ENCODE measurements around the gene DUXA. TPM values are rescaled to one million over a fixed set of nuclear protein-coding genes. Genes with fewer than 3 reads are reported as not detected.
A peak's percentile ranks its signal among the peaks of the same experiment; 100 is the strongest.
"Not testable (repeated sequence)": the region's sequence is repeated elsewhere in the genome, so short reads cannot be mapped to it uniquely, and the experiment has no call there.

DUXA gene
- total RNA-seq (under 1 TPM in 1 of 2 donors, not detected in 1; 0.36 TPM), polyA plus RNA-seq (not detected)
- long read RNA-seq, donor 1, result 0 reads
- long read RNA-seq, donor 2, result 0 reads

DNA sequence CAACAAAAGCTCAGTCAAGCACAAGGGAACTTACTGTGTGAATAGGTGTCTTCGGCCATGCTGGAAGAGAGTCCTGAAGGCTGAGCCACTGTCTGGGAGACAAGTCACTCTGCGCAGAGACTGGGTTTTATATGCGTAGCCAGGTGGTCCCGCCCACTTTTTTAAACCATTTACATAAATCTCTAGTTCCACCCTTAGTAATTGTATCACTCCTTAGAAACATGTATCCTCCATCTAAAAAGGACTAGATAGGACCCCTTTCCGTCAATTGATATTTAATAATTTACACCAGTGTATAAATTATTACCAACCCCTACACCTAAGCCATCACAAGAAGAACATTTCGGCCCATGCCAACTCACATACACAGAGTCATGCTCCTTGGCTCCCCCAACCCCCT is at the start of gene DUXA:
Gene DUXA (minus strand): TSS at position 101 of the 400 bp plus-strand sequence. CDS start 42 bp downstream, at position 59.
- H3K36me3 ChIP-seq (ENCODE audit: control insufficient read depth in 1 of 2, insufficient read depth in 2 of 2, low read length in 1 of 2), result no peaks in the 10 kb centered on the region
- no peak within 1 kb of the TSS for H3K27ac ChIP-seq (ENCODE audit: low read depth in 1 of 2, low read length in 2 of 2)
- intact Hi-C loops (cut with DNase I), result no loop called here
- ATAC-seq (ENCODE audit: low FRiP score), result no peak
- no peak for DNase-seq
- 80 to 82% methylated on average over 6 of the region's 6 CpGs for WGBS, 2 donors
- no peak within 1 kb of the TSS for H3K4me3 ChIP-seq (ENCODE audit: low read length in 2 of 2)
- H3K9me3 ChIP-seq (ENCODE audit: control insufficient read depth, low read length), result no peaks in the 10 kb centered on the region
- no peaks in the 10 kb centered on the region for H3K4me1 ChIP-seq (ENCODE audit: control insufficient read depth in 1 of 2, insufficient read depth in 2 of 2, low read length in 2 of 2)
- no peaks in the 10 kb centered on the region for H3K27me3 ChIP-seq (ENCODE audit: control insufficient read depth in 1 of 2, insufficient read depth in 2 of 2, low read length in 1 of 2)

DNA sequence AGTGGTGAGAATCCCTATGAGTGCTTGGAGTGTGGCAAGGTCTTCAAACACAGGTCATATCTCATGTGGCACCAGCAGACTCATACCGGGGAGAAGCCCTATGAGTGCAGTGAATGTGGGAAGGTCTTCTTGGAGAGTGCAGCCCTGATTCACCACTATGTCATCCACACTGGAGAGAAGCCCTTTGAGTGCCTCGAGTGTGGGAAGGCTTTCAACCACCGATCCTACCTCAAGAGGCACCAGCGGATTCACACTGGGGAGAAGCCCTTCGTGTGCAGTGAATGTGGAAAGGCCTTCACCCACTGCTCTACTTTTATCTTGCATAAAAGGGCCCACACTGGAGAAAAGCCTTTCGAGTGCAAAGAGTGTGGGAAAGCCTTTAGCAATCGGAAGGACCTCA is 44.8 kb upstream of the DUXA start:
- Histone ChIP-seq H3K27me3 (ENCODE audit: control insufficient read depth in 1 of 2, insufficient read depth in 2 of 2, low read length in 1 of 2) (no peaks in the 10 kb centered on the region), H3K4me1 (ENCODE audit: control insufficient read depth in 1 of 2, insufficient read depth in 2 of 2, low read length in 2 of 2) (no peaks in the 10 kb centered on the region), H3K27ac (ENCODE audit: low read depth in 1 of 2, low read length in 2 of 2) (no peak overlapping the region), H3K36me3 (ENCODE audit: control insufficient read depth in 1 of 2, insufficient read depth in 2 of 2, low read length in 1 of 2) (peaks cover 30 to 31% of the 10 kb centered on the region in 2 donors), H3K9me3 (ENCODE audit: control insufficient read depth, low read length) (peaks cover 33% of the 10 kb centered on the region), H3K4me3 (ENCODE audit: low read length in 2 of 2) (no peak overlapping the region)
- no peak for ATAC-seq (ENCODE audit: low FRiP score)
- no peak for DNase-seq
- intact Hi-C loops (cut with DNase I), result no loop called here
- WGBS, 2 donors, result 95% methylated on average over 7 of the region's 7 CpGs

DNA sequence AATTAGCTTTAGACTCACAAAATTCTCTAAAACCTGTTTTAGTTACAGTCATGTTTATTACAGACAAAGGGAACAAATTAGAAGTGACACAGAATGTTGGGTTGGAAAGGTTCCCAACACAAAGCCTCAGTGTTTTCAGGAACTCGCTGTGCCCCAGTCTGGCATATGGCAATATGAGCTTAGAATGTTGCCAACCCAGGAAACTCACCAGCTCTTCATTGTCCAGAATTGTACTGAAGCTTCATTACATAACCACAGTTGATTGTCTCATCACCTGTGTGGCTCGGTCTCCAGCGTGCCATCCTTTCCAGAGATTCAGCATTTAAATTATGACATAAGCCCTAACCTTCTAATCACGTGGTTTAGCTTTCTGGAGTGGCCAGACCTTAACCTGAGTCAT is 43.1 kb upstream of the DUXA start:
- Histone ChIP-seq H3K4me3 (ENCODE audit: low read length in 2 of 2) (no peak overlapping the region), H3K27ac (ENCODE audit: low read depth in 1 of 2, low read length in 2 of 2) (no peak overlapping the region), H3K9me3 (ENCODE audit: control insufficient read depth, low read length) (peaks cover 33% of the 10 kb centered on the region), H3K4me1 (ENCODE audit: control insufficient read depth in 1 of 2, insufficient read depth in 2 of 2, low read length in 2 of 2) (no peaks in the 10 kb centered on the region), H3K27me3 (ENCODE audit: control insufficient read depth in 1 of 2, insufficient read depth in 2 of 2, low read length in 1 of 2) (no peaks in the 10 kb centered on the region), H3K36me3 (ENCODE audit: control insufficient read depth in 1 of 2, insufficient read depth in 2 of 2, low read length in 1 of 2) (peaks cover 32 to 37% of the 10 kb centered on the region in 2 donors)
- DNase-seq (no peak), ATAC-seq (ENCODE audit: low FRiP score) (no peak)
- intact Hi-C loops (cut with DNase I), result no loop called here
- 80 to 95% methylated on average over 4 of the region's 4 CpGs for WGBS, 2 donors

DNA sequence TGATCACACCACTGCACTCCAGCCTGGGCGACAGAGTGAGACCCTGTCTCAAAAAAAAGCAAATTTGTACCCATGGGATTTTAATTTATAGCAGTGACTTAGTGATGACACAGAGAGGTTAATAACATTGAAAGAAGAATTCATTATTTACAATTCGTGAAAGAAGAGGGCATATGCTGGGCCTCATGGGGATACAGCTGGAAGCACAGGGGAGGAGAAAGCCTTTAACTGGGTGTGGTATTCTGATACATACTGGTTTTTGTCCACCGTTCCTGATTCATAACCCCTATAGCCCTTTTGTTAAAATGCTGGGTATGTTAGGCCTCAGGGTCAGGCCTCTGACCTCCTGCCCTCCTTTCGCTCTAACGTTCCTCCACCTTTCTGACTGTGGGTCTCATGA is 34.9 kb upstream of the DUXA start:
- no peak for DNase-seq
- no peak for ATAC-seq (ENCODE audit: low FRiP score)
- intact Hi-C loops (cut with DNase I), result no loop called here
- H3K27ac ChIP-seq (ENCODE audit: low read depth in 1 of 2, low read length in 2 of 2), result no peak overlapping the region
- WGBS, 2 donors, result 88% methylated on average over 5 of the region's 5 CpGs
- no peaks in the 10 kb centered on the region for H3K27me3 ChIP-seq (ENCODE audit: control insufficient read depth in 1 of 2, insufficient read depth in 2 of 2, low read length in 1 of 2)
- peaks cover 22% of the 10 kb centered on the region for H3K9me3 ChIP-seq (ENCODE audit: control insufficient read depth, low read length)
- H3K36me3 ChIP-seq (ENCODE audit: control insufficient read depth in 1 of 2, insufficient read depth in 2 of 2, low read length in 1 of 2), result peaks cover 16 to 25% of the 10 kb centered on the region in 2 donors
- H3K4me1 ChIP-seq (ENCODE audit: control insufficient read depth in 1 of 2, insufficient read depth in 2 of 2, low read length in 2 of 2), result no peaks in the 10 kb centered on the region
- H3K4me3 ChIP-seq (ENCODE audit: low read length in 2 of 2), result no peak overlapping the region

DNA sequence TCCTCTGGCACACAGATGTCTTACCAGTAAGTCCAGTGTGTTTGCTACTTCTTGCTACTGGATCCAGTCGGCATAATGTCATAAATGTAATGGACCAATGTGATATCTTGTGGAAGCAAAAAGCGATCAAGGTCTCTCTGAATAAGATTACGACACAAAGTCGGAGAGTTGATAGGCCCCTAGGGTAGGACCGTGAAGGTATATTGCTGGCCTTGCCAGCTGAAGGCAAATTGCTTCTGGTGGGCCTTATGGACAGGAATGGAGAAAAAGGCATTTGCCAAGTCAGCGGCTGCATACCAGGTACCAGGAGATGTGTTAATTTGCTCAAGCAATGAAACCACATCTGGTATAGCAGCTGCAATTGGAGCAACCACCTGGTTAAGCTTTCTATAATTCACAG is 30.6 kb upstream of the DUXA start:
- DNase-seq; H3K27me3 ChIP-seq (ENCODE audit: control insufficient read depth in 1 of 2, insufficient read depth in 2 of 2, low read length in 1 of 2); intact Hi-C loops (cut with DNase I); H3K4me3 ChIP-seq (ENCODE audit: low read length in 2 of 2); ATAC-seq (ENCODE audit: low FRiP score); H3K27ac ChIP-seq (ENCODE audit: low read depth in 1 of 2, low read length in 2 of 2); H3K4me1 ChIP-seq (ENCODE audit: control insufficient read depth in 1 of 2, insufficient read depth in 2 of 2, low read length in 2 of 2): not testable (repeated sequence)
- Histone ChIP-seq H3K36me3 (ENCODE audit: control insufficient read depth in 1 of 2, insufficient read depth in 2 of 2, low read length in 1 of 2) (peaks cover 17 to 19% of the 10 kb centered on the region in 2 donors), H3K9me3 (ENCODE audit: control insufficient read depth, low read length) (peaks cover 15% of the 10 kb centered on the region)
- WGBS, 2 donors, result 96 to 97% methylated on average over 6 of the region's 6 CpGs

DNA sequence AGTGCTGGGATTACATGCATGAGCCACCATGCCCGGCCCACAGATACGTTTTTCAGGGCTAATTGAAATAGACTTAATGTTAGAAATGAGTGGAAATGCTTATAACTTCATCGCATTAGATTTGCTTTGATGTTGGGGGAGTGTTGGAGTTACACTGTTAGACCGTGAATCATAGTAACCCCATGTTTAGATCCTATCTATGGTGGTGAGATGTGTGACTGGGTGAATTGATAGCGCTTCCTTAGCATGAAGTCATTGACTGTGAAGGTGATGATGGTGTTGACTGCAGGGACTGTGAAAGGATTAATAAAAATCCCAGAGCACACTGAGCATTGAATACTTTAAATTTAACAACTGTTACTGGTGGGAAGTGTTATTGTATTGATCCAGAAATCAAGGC is 25.7 kb upstream of the DUXA start:
- Histone ChIP-seq H3K4me1 (ENCODE audit: control insufficient read depth in 1 of 2, insufficient read depth in 2 of 2, low read length in 2 of 2) (peaks cover 0 to 5% of the 10 kb centered on the region in 2 donors), H3K27ac (ENCODE audit: low read depth in 1 of 2, low read length in 2 of 2) (no peak overlapping the region), H3K9me3 (ENCODE audit: control insufficient read depth, low read length) (peaks cover 4% of the 10 kb centered on the region), H3K36me3 (ENCODE audit: control insufficient read depth in 1 of 2, insufficient read depth in 2 of 2, low read length in 1 of 2) (peaks cover 8 to 11% of the 10 kb centered on the region in 2 donors), H3K27me3 (ENCODE audit: control insufficient read depth in 1 of 2, insufficient read depth in 2 of 2, low read length in 1 of 2) (no peaks in the 10 kb centered on the region), H3K4me3 (ENCODE audit: low read length in 2 of 2) (no peak overlapping the region)
- no peak for ATAC-seq (ENCODE audit: low FRiP score)
- DNase-seq, result no peak
- WGBS, 2 donors, result 87% methylated on average over 5 of the region's 5 CpGs
- intact Hi-C loops (cut with DNase I), result no loop called here

DNA sequence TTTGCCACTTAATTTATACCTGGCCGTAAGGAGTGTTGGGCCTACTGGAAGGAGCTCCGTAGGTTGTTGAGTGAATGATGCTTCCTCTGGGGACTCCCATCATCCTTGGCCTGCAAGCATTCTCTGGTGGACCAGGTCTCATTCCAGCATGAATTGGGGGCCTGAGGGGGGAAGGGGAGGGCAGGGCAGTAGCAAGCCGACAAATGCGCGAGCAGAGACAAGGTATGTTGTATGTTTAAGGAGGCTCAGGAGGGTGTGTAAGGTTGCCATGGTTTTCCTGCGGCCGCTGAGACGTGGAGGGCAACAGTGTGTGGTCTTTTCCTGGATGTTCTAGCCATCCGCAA is 24.8 kb upstream of the DUXA start:
- DNase-seq (no peak), ATAC-seq (ENCODE audit: low FRiP score) (peak; percentile 27)
- H3K36me3 ChIP-seq (ENCODE audit: control insufficient read depth in 1 of 2, insufficient read depth in 2 of 2, low read length in 1 of 2), result peaks cover 4 to 9% of the 10 kb centered on the region in 2 donors
- WGBS, 2 donors, result 5 to 6% methylated on average over 9 of the region's 9 CpGs
- intact Hi-C loops (cut with DNase I), result no loop called here
- H3K4me1 ChIP-seq (ENCODE audit: control insufficient read depth in 1 of 2, insufficient read depth in 2 of 2, low read length in 2 of 2), result peaks cover 0 to 5% of the 10 kb centered on the region in 2 donors
- peak overlapping the region; percentile 81 to 83 for H3K4me3 ChIP-seq (ENCODE audit: low read length in 2 of 2)
- no peak overlapping the region for H3K27ac ChIP-seq (ENCODE audit: low read depth in 1 of 2, low read length in 2 of 2)
- H3K27me3 ChIP-seq (ENCODE audit: control insufficient read depth in 1 of 2, insufficient read depth in 2 of 2, low read length in 1 of 2), result no peaks in the 10 kb centered on the region
- H3K9me3 ChIP-seq (ENCODE audit: control insufficient read depth, low read length), result peaks cover under 1% of the 10 kb centered on the region

DNA sequence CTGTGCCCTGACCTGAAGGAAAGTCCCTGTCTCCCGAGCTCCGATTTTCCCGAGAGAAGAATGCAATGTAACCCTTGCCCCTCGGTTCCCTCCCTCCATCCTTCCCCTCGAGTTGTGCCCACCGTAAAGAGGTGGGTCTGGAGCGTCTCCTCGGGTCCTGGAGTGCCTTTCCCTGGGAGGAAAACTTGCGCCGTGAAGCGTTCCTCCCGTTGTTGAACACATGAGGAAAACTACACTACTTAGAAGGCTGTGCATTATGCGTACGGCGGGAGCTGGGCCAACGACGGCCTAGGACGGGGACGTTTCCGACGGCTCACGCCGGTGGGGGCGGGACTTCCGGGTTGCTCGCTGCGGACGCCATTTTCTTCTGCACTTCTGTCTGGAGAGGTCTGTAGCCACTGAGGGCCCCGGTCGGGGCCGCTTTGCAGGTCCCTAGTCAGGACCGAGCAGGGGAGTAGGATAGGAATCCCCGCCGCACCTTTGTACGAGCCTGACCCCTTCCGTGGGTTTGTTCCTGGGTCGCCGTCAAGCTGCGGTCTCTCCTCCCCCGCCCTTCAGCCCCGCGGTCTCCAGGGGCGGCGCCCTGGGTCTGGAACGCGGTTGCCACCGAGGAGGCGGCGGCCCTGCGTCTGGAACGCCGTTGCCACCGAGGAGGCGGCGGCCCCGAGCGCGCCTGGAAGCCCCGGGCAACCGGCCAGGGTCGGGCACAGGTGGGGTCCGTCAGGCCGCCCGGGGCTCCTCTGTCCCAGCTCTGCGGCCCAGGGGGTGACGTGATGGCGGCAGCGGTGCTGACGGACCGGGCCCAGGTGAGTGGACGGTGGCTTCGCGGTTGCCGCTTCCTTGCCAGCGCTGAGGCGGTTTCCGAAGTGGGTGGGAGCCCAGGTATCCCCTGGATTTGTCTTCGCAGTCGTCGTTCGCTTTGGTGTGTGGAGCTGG is 24.1 kb upstream of the DUXA start, which contains the start of gene ZNF264:
Gene ZNF264 (plus strand): TSS at position 360 of the 936 bp plus-strand sequence. CDS start 414 bp downstream, at position 774.
- peak within 1 kb of the TSS; percentile 81 to 83 for H3K4me3 ChIP-seq (ENCODE audit: low read length in 2 of 2)
- no peaks in the 10 kb centered on the region for H3K27me3 ChIP-seq (ENCODE audit: control insufficient read depth in 1 of 2, insufficient read depth in 2 of 2, low read length in 1 of 2)
- peaks cover 3 to 7% of the 10 kb centered on the region in 2 donors for H3K36me3 ChIP-seq (ENCODE audit: control insufficient read depth in 1 of 2, insufficient read depth in 2 of 2, low read length in 1 of 2)
- peak; percentile 95 to 99 for DNase-seq
- H3K4me1 ChIP-seq (ENCODE audit: control insufficient read depth in 1 of 2, insufficient read depth in 2 of 2, low read length in 2 of 2), result peaks cover 0 to 5% of the 10 kb centered on the region in 2 donors
- H3K27ac ChIP-seq (ENCODE audit: low read depth in 1 of 2, low read length in 2 of 2), result peak within 1 kb of the TSS in 1 of 2 donors; percentile 74
- ATAC-seq (ENCODE audit: low FRiP score), result peak; percentile 95
- no peaks in the 10 kb centered on the region for H3K9me3 ChIP-seq (ENCODE audit: control insufficient read depth, low read length)
- intact Hi-C loops (cut with DNase I), result no loop called here
- WGBS, 2 donors, result 1% methylated on average over 68 to 81 of the region's 81 CpGs

DNA sequence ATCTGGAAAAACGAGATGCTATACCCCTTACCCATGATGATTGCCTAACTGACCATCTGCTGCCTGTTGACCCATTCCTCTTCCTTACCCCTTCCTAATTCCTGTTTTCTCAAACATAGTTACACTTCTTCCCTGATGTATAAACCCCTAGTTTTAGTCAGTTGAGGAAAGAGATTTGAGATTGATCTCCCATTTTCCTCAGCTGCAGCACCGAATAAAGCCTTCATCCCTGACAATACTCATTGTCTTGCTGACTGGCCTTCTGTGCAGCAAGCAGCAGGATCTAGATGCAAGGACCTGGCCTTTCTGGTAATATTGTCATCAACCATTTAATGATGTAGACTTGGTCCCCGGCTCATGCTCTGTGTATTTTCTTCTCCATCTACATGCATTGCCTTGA is 23.0 kb upstream of the DUXA start:
- H3K4me3 ChIP-seq (ENCODE audit: low read length in 2 of 2), result peak overlapping the region in 1 of 2 donors; percentile 83
- intact Hi-C loops (cut with DNase I), result no loop called here

More for the DNA sequence above, 23.0 kb upstream of the DUXA start:
- 93 to 94% methylated on average over 3 of the region's 3 CpGs for WGBS, 2 donors
- DNase-seq (no peak), ATAC-seq (ENCODE audit: low FRiP score) (no peak)
- no peaks in the 10 kb centered on the region for H3K27me3 ChIP-seq (ENCODE audit: control insufficient read depth in 1 of 2, insufficient read depth in 2 of 2, low read length in 1 of 2)
- H3K27ac ChIP-seq (ENCODE audit: low read depth in 1 of 2, low read length in 2 of 2), result no peak overlapping the region
- H3K4me1 ChIP-seq (ENCODE audit: control insufficient read depth in 1 of 2, insufficient read depth in 2 of 2, low read length in 2 of 2), result peaks cover 0 to 5% of the 10 kb centered on the region in 2 donors
- H3K9me3 ChIP-seq (ENCODE audit: control insufficient read depth, low read length), result no peaks in the 10 kb centered on the region
- peaks cover 0 to 5% of the 10 kb centered on the region in 2 donors for H3K36me3 ChIP-seq (ENCODE audit: control insufficient read depth in 1 of 2, insufficient read depth in 2 of 2, low read length in 1 of 2)
